GM23338 (cell line): ENCODE results near the gene INSRR. TPM values are rescaled to one million over a fixed set of nuclear protein-coding genes. Genes with fewer than 3 reads are reported as not detected.

ENCODE experiments used
- ATAC-seq: fragments of 200-7000 bp; cut with Tn5 transposase; 3 replicates; pipeline ENCODE4 v1.9.1; 2020
- DNase-seq: peaks from one replicate; pipeline ENCODE4 v3.0.0-alpha.2; 2015; ENCODE audit warnings: low spot score
- H2AFZ ChIP-seq: fragments of 200-600 bp; sonication (generic); 2 replicates; pipeline ENCODE4 v1.8.0; 2016; ENCODE audit warnings: antibody characterized with exemption, mild to moderate bottlenecking, moderate library complexity
- H3F3A ChIP-seq: fragments of 200-600 bp; sonication (generic); replicated peaks from 2 replicates; pipeline ENCODE4 v1.8.0; 2017; ENCODE audit warnings: antibody characterized with exemption, mixed run types, low read depth
- H3K27ac ChIP-seq: fragments of 200-600 bp; sonication (generic); 2 replicates; pipeline ENCODE4 v1.6.1; 2016; ENCODE audit warnings: low read depth
- H3K27me3 ChIP-seq: fragments of 200-600 bp; sonication (generic); 2 replicates; pipeline ENCODE4 v1.8.0; 2016; ENCODE audit warnings: mild to moderate bottlenecking, mixed run types, moderate library complexity; ENCODE audit not compliant: insufficient read depth
- H3K36me3 ChIP-seq: fragments of 200-600 bp; sonication (generic); 2 replicates; pipeline ENCODE4 v1.8.0; 2016; ENCODE audit warnings: mild to moderate bottlenecking; ENCODE audit not compliant: insufficient read depth
- H3K4me1 ChIP-seq: fragments of 200-600 bp; sonication (generic); 2 replicates; pipeline ENCODE4 v1.8.0; 2016; ENCODE audit warnings: mild to moderate bottlenecking, moderate library complexity; ENCODE audit not compliant: insufficient read depth
- H3K4me2 ChIP-seq: fragments of 200-600 bp; sonication (generic); 2 replicates; pipeline ENCODE4 v1.7.1; 2017; ENCODE audit warnings: mixed run types
- H3K4me3 ChIP-seq: fragments of 200-600 bp; sonication (generic); 2 replicates; pipeline ENCODE4 v1.6.1; 2016; ENCODE audit warnings: mixed run types
- H3K79me2 ChIP-seq: fragments of 200-600 bp; sonication (generic); replicated peaks from 2 replicates; pipeline ENCODE4 v1.8.0; 2017; ENCODE audit warnings: mild to moderate bottlenecking; ENCODE audit not compliant: insufficient read depth
- H3K9me2 ChIP-seq: fragments of 200-600 bp; sonication (generic); 2 replicates; pipeline ENCODE4 v1.8.0; 2017; ENCODE audit not compliant: insufficient read depth
- H4K20me1 ChIP-seq: fragments of 200-600 bp; sonication (generic); replicated peaks from 2 replicates; pipeline ENCODE4 v1.8.0; 2017; ENCODE audit warnings: mild to moderate bottlenecking; ENCODE audit not compliant: insufficient read depth
- H3K27ac Mint-ChIP-seq: 2 replicates; pipeline ENCODE4 v1.8.0; 2020; ENCODE audit warnings: inconsistent platforms, mild to moderate bottlenecking, moderate library complexity, mixed read lengths
- H3K27me3 Mint-ChIP-seq: 3 replicates; pipeline ENCODE4 v1.8.0; 2022; ENCODE audit warnings: low read depth, mild to moderate bottlenecking, moderate library complexity, mixed read lengths, inconsistent platforms; ENCODE audit not compliant: insufficient read depth, poor library complexity
- H3K36me3 Mint-ChIP-seq: 3 replicates; pipeline ENCODE4 v1.8.0; 2021; ENCODE audit warnings: low read depth, mild to moderate bottlenecking, inconsistent platforms, moderate library complexity, mixed read lengths
- H3K4me1 Mint-ChIP-seq: 3 replicates; pipeline ENCODE4 v1.8.0; 2020; ENCODE audit warnings: mild to moderate bottlenecking, inconsistent platforms, mixed read lengths
- H3K4me3 Mint-ChIP-seq: 3 replicates; pipeline ENCODE4 v1.8.0; 2021; ENCODE audit warnings: moderate library complexity, mild to moderate bottlenecking, inconsistent platforms, mixed read lengths
- H3K9me3 Mint-ChIP-seq: 3 replicates; pipeline ENCODE4 v1.8.0; 2020; ENCODE audit warnings: moderate library complexity, mild to moderate bottlenecking, inconsistent platforms, mixed read lengths
- CREB1 ChIP-seq: fragments of 250-450 bp; sonication (Bioruptor Pico); IDR thresholded peaks from 2 replicates; pipeline ENCODE4 v1.5.0; 2020; ENCODE audit warnings: low read depth, mild to moderate bottlenecking, moderate library complexity
- CTCF ChIP-seq, 2 experiments: fragments of 200-600 bp in 1 of 2; sonication (generic) in 1 of 2; conservative IDR thresholded peaks; 2 replicates each; pipeline versions ENCODE4 v1.5.1 to v1.6.1; 2016 to 2017; ENCODE audit warnings: antibody characterized with exemption in 2 of 2, low read depth in 2 of 2, mild to moderate bottlenecking in 2 of 2, moderate library complexity in 1 of 2
- EZH2 ChIP-seq: fragments of 200-600 bp; sonication (generic); IDR thresholded peaks from one replicate; pipeline ENCODE4 v1.8.0; 2017; ENCODE audit warnings: antibody characterized with exemption, mild to moderate bottlenecking, low read depth; ENCODE audit not compliant: unreplicated experiment
- EZH2phosphoT487 ChIP-seq: fragments of 200-600 bp; sonication (generic); IDR thresholded peaks from one replicate; pipeline ENCODE4 v1.8.1; 2018; ENCODE audit warnings: antibody characterized with exemption; ENCODE audit not compliant: unreplicated experiment
- JUNB ChIP-seq: IDR thresholded peaks from one replicate; pipeline ENCODE4 v1.6.1; 2016; ENCODE audit warnings: antibody characterized with exemption; ENCODE audit not compliant: unreplicated experiment
- NANOG ChIP-seq: IDR thresholded peaks from 2 replicates; pipeline ENCODE4 v1.6.1; 2016; ENCODE audit warnings: antibody characterized with exemption, borderline replicate concordance
- POLR2AphosphoS5 ChIP-seq: IDR thresholded peaks from 2 replicates; pipeline ENCODE4 v1.6.1; 2016; ENCODE audit warnings: antibody characterized with exemption, low read depth
- STAT1 ChIP-seq: IDR thresholded peaks from one replicate; pipeline ENCODE4 v1.6.1; 2016; ENCODE audit warnings: antibody characterized with exemption; ENCODE audit not compliant: unreplicated experiment
- ZNF114 ChIP-seq: fragments of 250-450 bp; sonication (Bioruptor Pico); IDR thresholded peaks from 2 replicates; pipeline ENCODE4 v1.5.0; 2020; ENCODE audit warnings: mild to moderate bottlenecking, moderate library complexity
- ZNF331 ChIP-seq: fragments of 250-450 bp; sonication (Bioruptor Pico); IDR thresholded peaks from 2 replicates; pipeline ENCODE4 v1.5.0; 2020; ENCODE audit warnings: low read depth, mild to moderate bottlenecking, moderate library complexity
- ZNF462 ChIP-seq: fragments of 250-450 bp; sonication (Bioruptor Pico); IDR thresholded peaks from 2 replicates; pipeline ENCODE4 v1.5.0; 2020; ENCODE audit warnings: mild to moderate bottlenecking, moderate library complexity
- polyA plus RNA-seq: library from polyadenylated mRNA; unstranded; fragments of >200 nt; fragmentation: Nextera tagmentation; extraction: Ambion mirVana; gene quantifications from 2 replicates; pipeline ENCODE4 v1.2.1, GENCODE V29; 2016
- total RNA-seq: library from RNA; depleted of rRNA; stranded (reverse); fragments of >200 nt; shearing (Covaris generic); gene quantifications from 2 replicates; pipeline ENCODE4 v1.2.3, GENCODE V29; 2014
- TF ChIP-seq, protein P1 (sequence below): IDR thresholded peaks from one replicate; pipeline ENCODE4 v1.6.1; 2018; ENCODE audit warnings: antibody characterized with exemption; ENCODE audit not compliant: unreplicated experiment
- TF ChIP-seq, protein P2 (sequence below): IDR thresholded peaks from 2 replicates; pipeline ENCODE4 v1.6.1; 2016; ENCODE audit warnings: antibody characterized with exemption

Gene INSRR
- total and polyA plus RNA-seq, 2 experiments from 2014 or later = not detected

- Histone ChIP-seq H3K27ac (no peak overlapping the region), H3K4me2 (no peak overlapping the region), H3K9me2 (no peaks in the 10 kb centered on the region), H3K79me2 (no peaks in the 10 kb centered on the region), H3K4me1 (no peaks in the 10 kb centered on the region), H3K4me3 (no peak overlapping the region), H3K36me3 (no peaks in the 10 kb centered on the region), H2AFZ (no peak overlapping the region), H4K20me1 (no peaks in the 10 kb centered on the region), H3K27me3 (peaks cover 6% of the 10 kb centered on the region; the same call in 1 of the 2 replicates), H3F3A (0 out of 2 replicates have a peak, but pooled peaks cover 4% of the 10 kb centered on the region)
- no peaks in the 10 kb centered on the region for H3K36me3 Mint-ChIP-seq
- H3K4me3 Mint-ChIP-seq = no peak overlapping the region
- H3K4me1 Mint-ChIP-seq = no peaks in the 10 kb centered on the region
- no peak overlapping the region for H3K27ac Mint-ChIP-seq
- no peaks in the 10 kb centered on the region for H3K9me3 Mint-ChIP-seq
- no peak for TF ChIP-seq EZH2phosphoT487
- TF ChIP-seq STAT1 = no peak
- TF ChIP-seq, protein P1, sequence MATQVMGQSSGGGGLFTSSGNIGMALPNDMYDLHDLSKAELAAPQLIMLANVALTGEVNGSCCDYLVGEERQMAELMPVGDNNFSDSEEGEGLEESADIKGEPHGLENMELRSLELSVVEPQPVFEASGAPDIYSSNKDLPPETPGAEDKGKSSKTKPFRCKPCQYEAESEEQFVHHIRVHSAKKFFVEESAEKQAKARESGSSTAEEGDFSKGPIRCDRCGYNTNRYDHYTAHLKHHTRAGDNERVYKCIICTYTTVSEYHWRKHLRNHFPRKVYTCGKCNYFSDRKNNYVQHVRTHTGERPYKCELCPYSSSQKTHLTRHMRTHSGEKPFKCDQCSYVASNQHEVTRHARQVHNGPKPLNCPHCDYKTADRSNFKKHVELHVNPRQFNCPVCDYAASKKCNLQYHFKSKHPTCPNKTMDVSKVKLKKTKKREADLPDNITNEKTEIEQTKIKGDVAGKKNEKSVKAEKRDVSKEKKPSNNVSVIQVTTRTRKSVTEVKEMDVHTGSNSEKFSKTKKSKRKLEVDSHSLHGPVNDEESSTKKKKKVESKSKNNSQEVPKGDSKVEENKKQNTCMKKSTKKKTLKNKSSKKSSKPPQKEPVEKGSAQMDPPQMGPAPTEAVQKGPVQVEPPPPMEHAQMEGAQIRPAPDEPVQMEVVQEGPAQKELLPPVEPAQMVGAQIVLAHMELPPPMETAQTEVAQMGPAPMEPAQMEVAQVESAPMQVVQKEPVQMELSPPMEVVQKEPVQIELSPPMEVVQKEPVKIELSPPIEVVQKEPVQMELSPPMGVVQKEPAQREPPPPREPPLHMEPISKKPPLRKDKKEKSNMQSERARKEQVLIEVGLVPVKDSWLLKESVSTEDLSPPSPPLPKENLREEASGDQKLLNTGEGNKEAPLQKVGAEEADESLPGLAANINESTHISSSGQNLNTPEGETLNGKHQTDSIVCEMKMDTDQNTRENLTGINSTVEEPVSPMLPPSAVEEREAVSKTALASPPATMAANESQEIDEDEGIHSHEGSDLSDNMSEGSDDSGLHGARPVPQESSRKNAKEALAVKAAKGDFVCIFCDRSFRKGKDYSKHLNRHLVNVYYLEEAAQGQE = no peak
- TF ChIP-seq ZNF331 (CRISPR knock-in tag) = no peak
- no peak for TF ChIP-seq ZNF462
- TF ChIP-seq, protein P2, sequence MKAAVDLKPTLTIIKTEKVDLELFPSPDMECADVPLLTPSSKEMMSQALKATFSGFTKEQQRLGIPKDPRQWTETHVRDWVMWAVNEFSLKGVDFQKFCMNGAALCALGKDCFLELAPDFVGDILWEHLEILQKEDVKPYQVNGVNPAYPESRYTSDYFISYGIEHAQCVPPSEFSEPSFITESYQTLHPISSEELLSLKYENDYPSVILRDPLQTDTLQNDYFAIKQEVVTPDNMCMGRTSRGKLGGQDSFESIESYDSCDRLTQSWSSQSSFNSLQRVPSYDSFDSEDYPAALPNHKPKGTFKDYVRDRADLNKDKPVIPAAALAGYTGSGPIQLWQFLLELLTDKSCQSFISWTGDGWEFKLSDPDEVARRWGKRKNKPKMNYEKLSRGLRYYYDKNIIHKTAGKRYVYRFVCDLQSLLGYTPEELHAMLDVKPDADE = no peak
- TF ChIP-seq POLR2AphosphoS5 = no peak
- no peak for TF ChIP-seq CTCF (conservative IDR thresholded peaks at IDR 0.05; ENCODE audit: low read depth in 2 of 2)
- TF ChIP-seq EZH2 = no peak
- TF ChIP-seq JUNB = no peak
- no peak for TF ChIP-seq NANOG
- no peak for TF ChIP-seq CREB1 (CRISPR knock-in tag)
- no peak for TF ChIP-seq ZNF114 (CRISPR knock-in tag)
- ATAC-seq = no peak
- DNase-seq = no peak
- peaks cover 4% of the 10 kb centered on the region for H3K27me3 Mint-ChIP-seq
These were observed 36.2 kb downstream of the INSRR start for GRCh38 chr1:156822680-156823079.
